ENCODE results near the gene IQGAP1. TPM values are rescaled to one million over a fixed set of nuclear protein-coding genes. Genes with fewer than 3 reads are reported as not detected.

The IQGAP1 gene
- total RNA-seq, 1 donor: 37.7 TPM

DNA sequence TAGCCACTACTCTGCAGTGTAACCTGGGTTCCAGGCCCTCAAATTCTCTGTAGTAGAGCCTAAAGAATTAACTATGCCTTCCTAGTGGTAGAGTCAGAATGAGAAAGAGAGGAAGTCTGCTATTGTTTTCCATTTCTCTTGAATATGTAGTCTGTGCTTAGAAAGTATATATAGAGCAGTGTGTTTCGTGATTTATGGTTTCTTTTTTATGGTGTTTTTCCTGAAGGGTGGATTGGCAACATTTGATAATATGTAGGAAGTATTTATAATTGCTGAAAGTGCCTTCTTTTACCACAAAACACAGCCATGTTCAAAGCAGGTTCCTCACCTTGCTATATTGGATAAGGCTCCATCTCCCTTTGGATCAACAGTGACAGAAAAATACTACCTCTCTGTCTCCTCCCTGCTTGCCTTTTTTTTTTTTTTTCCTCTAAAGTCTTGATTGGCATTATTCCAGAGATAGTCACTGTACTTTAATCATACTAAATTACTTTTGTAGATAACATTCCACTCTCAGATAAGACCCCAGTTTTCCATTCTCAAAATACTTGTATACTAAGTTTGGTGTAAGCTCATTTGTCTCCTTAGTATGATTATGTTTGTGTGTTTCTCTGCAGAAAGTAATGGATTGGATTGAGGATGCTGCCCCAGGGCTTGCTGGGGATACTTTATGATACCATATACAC, 47.8 kb downstream of the IQGAP1 start:
- no peak for DNase-seq (ENCODE audit: low read depth in 2 of 3, low spot score in 2 of 3)

- no peak for DNase-seq (ENCODE audit: low read depth in 2 of 3, low spot score in 2 of 3)
These were observed 48.9 kb downstream of the IQGAP1 start for GRCh38 chr15:90436952-90437351.

GRCh38 chr15:90437516-90437915, 49.5 kb downstream of the IQGAP1 start:
- no peak for DNase-seq (ENCODE audit: low read depth in 2 of 3, low spot score in 2 of 3)

- no peak for DNase-seq (ENCODE audit: low read depth in 2 of 3, low spot score in 2 of 3)
These were observed 51.9 kb downstream of the IQGAP1 start for GRCh38 chr15:90439946-90440345.

- no peak for DNase-seq (ENCODE audit: low read depth in 2 of 3, low spot score in 2 of 3)
These were observed 53.0 kb downstream of the IQGAP1 start for GRCh38 chr15:90441027-90441426.

DNA sequence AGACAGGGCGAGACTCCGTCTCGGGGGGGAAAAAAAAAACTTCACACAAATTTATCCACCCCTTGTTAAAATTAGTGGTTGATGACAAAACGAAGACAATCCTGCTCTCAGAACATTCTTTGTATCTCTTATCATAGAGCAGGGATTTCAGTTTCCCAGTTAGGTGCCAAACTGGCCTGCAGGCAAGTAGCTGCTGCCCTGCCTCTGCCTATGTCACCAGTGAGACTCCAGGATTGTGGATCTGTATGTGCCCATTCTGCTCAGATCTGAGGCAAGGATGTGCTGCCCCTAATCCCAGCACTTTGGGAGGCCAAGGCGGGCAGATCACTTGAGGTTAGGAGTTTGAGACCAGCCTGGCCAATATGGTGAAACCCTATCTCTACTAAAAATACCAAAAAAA, 54.4 kb downstream of the IQGAP1 start:
- no peak for DNase-seq (ENCODE audit: low read depth in 2 of 3, low spot score in 2 of 3)

DNA sequence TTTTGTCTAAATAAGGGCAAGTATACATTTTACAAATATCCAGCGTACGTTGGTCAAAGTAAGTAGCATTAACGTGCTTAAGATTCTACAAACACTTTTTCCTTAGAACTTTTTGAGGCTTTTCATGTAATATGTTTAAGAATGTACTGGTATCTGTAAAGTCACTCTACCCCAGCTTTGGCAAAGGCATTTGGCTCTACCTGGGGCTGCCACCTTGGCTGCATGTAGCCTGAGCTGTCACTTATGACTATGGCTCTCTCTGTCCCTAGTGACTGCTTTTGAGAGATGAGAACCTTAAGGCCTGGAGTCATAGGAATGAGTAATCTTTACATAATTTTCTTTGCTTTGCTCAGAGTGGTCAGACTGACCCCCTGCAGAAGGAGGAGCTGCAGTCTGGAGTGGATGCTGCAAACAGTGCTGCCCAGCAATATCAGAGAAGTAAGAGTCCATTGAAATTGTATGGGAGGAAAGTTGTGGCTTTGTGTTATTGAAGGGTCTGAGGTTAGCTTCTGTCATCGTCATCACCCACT, 61.2 kb downstream of the IQGAP1 start:
- DNase-seq (ENCODE audit: low read depth in 2 of 3, low spot score in 2 of 3): no peak

DNA sequence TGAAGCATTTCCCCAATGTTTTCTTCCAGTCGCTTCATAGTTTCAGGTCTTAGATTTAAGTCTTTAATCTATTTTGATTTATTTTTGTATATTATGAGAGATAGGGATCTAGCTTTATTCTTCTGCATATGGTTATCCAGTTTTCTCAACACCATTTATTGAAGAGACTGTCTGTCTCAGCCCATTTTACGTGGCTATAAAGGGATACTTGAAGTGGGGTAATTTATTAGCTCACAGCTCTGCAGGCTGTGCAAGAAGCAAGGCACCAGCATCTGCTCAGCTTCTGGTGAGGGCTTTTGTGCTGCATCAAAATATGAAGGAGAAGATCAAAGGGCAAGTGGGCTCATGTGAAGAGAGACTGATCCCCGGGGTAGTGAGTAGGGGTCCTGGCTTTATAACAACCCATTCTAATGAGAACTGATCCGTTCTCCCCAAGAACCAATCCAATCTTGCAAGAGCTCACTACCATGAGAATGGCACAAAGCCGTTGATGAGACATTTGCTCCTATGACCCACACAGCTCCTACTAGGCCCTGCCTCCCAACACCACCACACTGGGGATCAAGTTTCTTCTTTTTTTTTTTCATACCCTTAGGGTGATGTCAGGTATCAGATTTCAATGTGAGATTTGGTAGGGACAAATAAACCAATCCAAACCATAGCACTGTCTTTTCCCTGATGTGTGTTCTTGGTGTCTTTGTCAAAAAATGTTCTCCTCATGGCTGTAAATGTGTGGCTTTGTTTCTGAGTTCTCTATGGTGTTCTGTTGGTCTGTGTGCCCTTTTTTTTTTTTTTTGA, 63.2 kb downstream of the IQGAP1 start:
- no peak for DNase-seq (ENCODE audit: low read depth in 2 of 3, low spot score in 2 of 3)

GRCh38 chr15:90456236-90456635, 68.2 kb downstream of the IQGAP1 start:
- no peak for DNase-seq (ENCODE audit: low read depth in 2 of 3, low spot score in 2 of 3)

DNA sequence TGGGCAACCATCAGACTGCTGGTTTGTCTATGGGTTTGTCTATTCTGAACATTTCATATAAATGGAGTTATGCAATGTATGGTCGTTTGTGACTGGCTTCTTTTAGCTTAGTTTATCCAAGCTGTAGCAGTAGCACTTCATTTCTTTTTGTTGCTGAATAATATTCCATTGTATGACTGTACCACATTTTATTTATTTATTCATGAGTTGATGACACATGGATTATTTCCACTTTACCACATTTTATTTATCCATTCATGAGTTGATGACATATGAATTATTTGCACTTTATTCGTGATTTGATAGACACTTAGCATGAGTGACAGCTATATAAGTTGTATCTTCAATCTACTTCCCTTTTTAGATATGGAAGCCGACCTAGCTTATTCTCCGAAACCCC, 70.0 kb downstream of the IQGAP1 start:
- no peak for DNase-seq (ENCODE audit: low read depth in 2 of 3, low spot score in 2 of 3)

- DNase-seq (ENCODE audit: low read depth in 2 of 3, low spot score in 2 of 3): no peak
These were observed 71.3 kb downstream of the IQGAP1 start for GRCh38 chr15:90459368-90459767.

- no peak for DNase-seq (ENCODE audit: low read depth in 2 of 3, low spot score in 2 of 3)
These were observed 72.2 kb downstream of the IQGAP1 start for GRCh38 chr15:90460142-90460824.

- DNase-seq (ENCODE audit: low read depth in 2 of 3, low spot score in 2 of 3): no peak
These were observed 75.3 kb downstream of the IQGAP1 start for GRCh38 chr15:90463381-90463780.

GRCh38 chr15:90465140-90465929, 77.3 kb downstream of the IQGAP1 start:
- no peak for DNase-seq (ENCODE audit: low read depth in 2 of 3, low spot score in 2 of 3)

DNA sequence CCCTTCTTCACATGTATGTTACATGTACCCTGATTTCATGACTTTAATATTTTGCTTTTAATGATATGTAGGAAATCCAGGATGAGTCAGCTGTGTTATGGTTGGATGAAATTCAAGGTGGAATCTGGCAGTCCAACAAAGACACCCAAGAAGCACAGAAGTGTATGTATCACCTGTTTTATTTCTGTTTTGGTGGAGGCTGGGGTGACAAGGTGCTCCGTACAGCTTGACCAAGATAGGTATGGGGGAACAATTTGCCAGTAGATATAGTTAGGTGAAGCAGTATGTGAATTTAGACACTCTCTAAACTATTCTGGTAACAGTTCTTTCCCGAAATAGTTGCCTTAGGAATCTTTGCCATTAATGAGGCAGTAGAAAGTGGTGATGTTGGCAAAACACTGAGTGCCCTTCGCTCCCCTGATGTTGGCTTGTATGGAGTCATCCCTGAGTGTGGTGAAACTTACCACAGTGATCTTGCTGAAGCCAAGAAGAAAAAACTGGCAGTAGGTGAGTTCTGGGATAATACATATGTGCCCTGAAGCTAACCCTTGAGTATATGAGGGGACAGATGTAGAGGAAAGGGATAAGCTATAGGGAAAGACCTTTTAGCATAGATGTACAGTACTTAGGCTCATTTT, 78.0 kb downstream of the IQGAP1 start:
- DNase-seq (ENCODE audit: low read depth in 2 of 3, low spot score in 2 of 3): no peak

GRCh38 chr15:90469723-90470122, 81.7 kb downstream of the IQGAP1 start:
- DNase-seq (ENCODE audit: low read depth in 2 of 3, low spot score in 2 of 3): no peak

GRCh38 chr15:90470453-90470852, 82.4 kb downstream of the IQGAP1 start:
- no peak for DNase-seq (ENCODE audit: low read depth in 2 of 3, low spot score in 2 of 3)

GRCh38 chr15:90471126-90471525, 83.1 kb downstream of the IQGAP1 start:
- no peak for DNase-seq (ENCODE audit: low read depth in 2 of 3, low spot score in 2 of 3)

GRCh38 chr15:90471769-90472168, 83.7 kb downstream of the IQGAP1 start:
- DNase-seq (ENCODE audit: low read depth in 2 of 3, low spot score in 2 of 3): no peak

DNA sequence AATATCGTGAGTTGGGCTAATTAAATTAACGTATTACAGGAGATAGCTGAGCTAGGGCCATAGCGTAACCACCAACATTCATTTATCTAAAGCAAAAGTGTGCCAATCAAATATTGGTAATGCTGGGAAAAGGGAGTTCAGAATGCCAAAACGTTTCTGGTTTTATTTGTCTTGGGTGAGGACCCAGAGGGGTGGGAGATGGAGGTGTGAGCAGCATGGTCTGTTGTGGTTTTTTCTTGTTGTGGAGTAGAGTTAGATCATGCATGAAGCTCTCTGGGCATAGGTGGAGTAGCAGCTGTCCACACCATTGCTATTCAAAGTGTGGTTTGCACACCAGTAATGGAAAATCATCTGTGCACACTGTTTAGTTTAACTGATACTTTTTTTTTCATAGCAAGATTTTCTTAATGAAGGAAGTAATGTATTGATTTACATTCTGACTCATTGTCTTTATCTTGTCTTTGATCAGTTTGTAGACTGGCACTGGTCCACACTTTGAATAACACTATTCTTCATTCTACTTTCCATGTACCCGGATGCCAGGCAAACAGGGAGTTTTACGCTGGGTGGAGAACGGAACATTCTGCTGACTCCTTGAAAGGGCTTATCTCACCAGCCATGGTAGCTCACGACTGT, 90.9 kb downstream of the IQGAP1 start:
- DNase-seq (ENCODE audit: low read depth in 2 of 3, low spot score in 2 of 3): no peak

Data from hematopoietic multipotent progenitor cell (in vitro differentiated cells).